OCI-LY1 (cell line): ENCODE data around the gene DRICH1.

Experiments
- H2AFZ ChIP-seq: fragments of 200-600 bp; sonication (generic), shearing (Covaris generic); 2 replicates; pipeline ENCODE4 v1.6.0; 2014; ENCODE audit warnings: antibody characterized with exemption, mild to moderate bottlenecking, low read length
- H3F3A ChIP-seq: fragments of 200-600 bp; sonication (generic), shearing (Covaris generic); 2 replicates; pipeline ENCODE4 v1.6.0; 2014; ENCODE audit warnings: mild to moderate bottlenecking, antibody characterized with exemption, low read length, moderate library complexity; ENCODE audit not compliant: insufficient read depth
- H3K27ac ChIP-seq: fragments of 200-600 bp; sonication (generic); 2 replicates; pipeline ENCODE4 v1.5.1; 2014; ENCODE audit warnings: low read length, mixed run types, mild to moderate bottlenecking, low read depth; ENCODE audit not compliant: poor library complexity, severe bottlenecking
- H3K27me3 ChIP-seq: fragments of 200-600 bp; sonication (generic); 2 replicates; pipeline ENCODE4 v1.6.0; 2014; ENCODE audit warnings: antibody characterized with exemption, mild to moderate bottlenecking, low read length, moderate library complexity; ENCODE audit not compliant: insufficient read depth
- H3K36me3 ChIP-seq: fragments of 200-600 bp; sonication (generic); 2 replicates; pipeline ENCODE4 v1.6.1; 2014; ENCODE audit warnings: mild to moderate bottlenecking, antibody characterized with exemption, low read length, moderate library complexity, mixed read lengths; ENCODE audit not compliant: insufficient read depth
- H3K4me1 ChIP-seq: fragments of 200-600 bp; sonication (generic); 2 replicates; pipeline ENCODE4 v1.5.1; 2014; ENCODE audit warnings: mild to moderate bottlenecking, low read length, moderate library complexity; ENCODE audit not compliant: insufficient read depth, severe bottlenecking
- H3K4me2 ChIP-seq: fragments of 200-600 bp; sonication (generic), shearing (Covaris generic); 2 replicates; pipeline ENCODE4 v1.6.1; 2014; ENCODE audit warnings: low read length
- H3K4me3 ChIP-seq: fragments of 200-600 bp; sonication (generic); 2 replicates; pipeline ENCODE4 v1.5.1; 2014; ENCODE audit warnings: low read length, low read depth, mild to moderate bottlenecking, mixed read lengths; ENCODE audit not compliant: poor library complexity, severe bottlenecking
- H3K79me2 ChIP-seq: fragments of 200-600 bp; shearing (Covaris generic); 2 replicates; pipeline ENCODE4 v1.6.1; 2016; ENCODE audit warnings: mixed run types, low read length, mixed read lengths; ENCODE audit not compliant: insufficient read depth
- H3K9ac ChIP-seq: fragments of 200-600 bp; sonication (generic), shearing (Covaris generic); 2 replicates; pipeline ENCODE4 v1.6.1; 2014; ENCODE audit warnings: mild to moderate bottlenecking, low read length, mixed read lengths
- H3K9me2 ChIP-seq: fragments of 200-600 bp; sonication (generic), shearing (Covaris generic); 2 replicates; pipeline ENCODE4 v1.6.1; 2014; ENCODE audit warnings: low read depth, mild to moderate bottlenecking, low read length, mixed read lengths
- H3K9me3 ChIP-seq: fragments of 200-600 bp; shearing (Covaris generic); 2 replicates; pipeline ENCODE4 v1.6.1; 2014; ENCODE audit warnings: low read length, mixed read lengths
- H4K20me1 ChIP-seq: fragments of 200-600 bp; sonication (generic), shearing (Covaris generic); 2 replicates; pipeline ENCODE4 v1.6.0; 2016; ENCODE audit warnings: mild to moderate bottlenecking, low read length; ENCODE audit not compliant: insufficient read depth
- CTCF ChIP-seq: fragments of 200-600 bp; sonication (generic), shearing (Covaris generic); IDR thresholded peaks from 2 replicates; pipeline ENCODE4 v1.5.1; 2017; ENCODE audit warnings: mild to moderate bottlenecking, antibody characterized with exemption, low read length, moderate library complexity, mixed read lengths
- EZH2 ChIP-seq: fragments of 200-600 bp; sonication (generic), shearing (Covaris generic); IDR thresholded peaks from 2 replicates; pipeline ENCODE4 v1.8.0; 2017; ENCODE audit warnings: borderline replicate concordance, mixed run types, mild to moderate bottlenecking, antibody characterized with exemption, low read length, moderate library complexity, mixed read lengths

The DRICH1 gene

GRCh38 chr22:23579870-23580575 lies 52.1 kb downstream of the DRICH1 start, which contains the start of gene IGLL1:
Gene IGLL1, minus strand, starts transcription at chr22:23580290. Its CDS starts 100 bp downstream, at chr22:23580190.
- no peaks in the 10 kb centered on the region for H4K20me1 ChIP-seq

DNA sequence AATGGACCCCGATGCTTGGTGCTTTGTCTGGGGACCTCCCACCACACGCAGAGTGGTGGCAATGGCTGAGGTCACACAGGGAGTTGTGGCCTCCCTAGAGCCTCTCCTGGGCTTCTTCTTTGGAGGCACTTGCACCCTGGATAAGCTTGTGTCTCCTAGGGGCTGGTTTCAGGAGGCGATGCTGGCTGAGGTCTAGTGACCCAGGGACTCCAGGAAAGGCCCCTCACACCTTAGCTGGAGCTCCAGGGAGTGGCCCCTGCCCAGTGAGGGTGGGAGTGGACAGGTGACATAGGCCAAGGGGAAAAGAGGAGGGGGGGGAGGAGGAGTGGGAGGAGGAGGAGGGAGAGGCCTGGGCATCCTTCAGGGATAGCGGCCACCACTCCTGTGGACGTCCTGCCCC lies 52.8 kb downstream of the DRICH1 start:
- no peaks in the 10 kb centered on the region for H3K9me2 ChIP-seq
- TF ChIP-seq EZH2, result no peak
- TF ChIP-seq CTCF, result no peak
- no peaks in the 10 kb centered on the region for H3F3A ChIP-seq
- H3K4me2 ChIP-seq, result no peak overlapping the region
- no peak overlapping the region for H3K27ac ChIP-seq
- no peaks in the 10 kb centered on the region for H4K20me1 ChIP-seq
- no peaks in the 10 kb centered on the region for H3K9me3 ChIP-seq
- H3K9ac ChIP-seq, result no peak overlapping the region
- H3K4me3 ChIP-seq, result no peak overlapping the region
- H3K79me2 ChIP-seq, result no peaks in the 10 kb centered on the region
- no peaks in the 10 kb centered on the region for H3K4me1 ChIP-seq
- no peaks in the 10 kb centered on the region for H3K36me3 ChIP-seq
- peaks cover 3% of the 10 kb centered on the region; the same call in 1 of the 2 replicates for H3K27me3 ChIP-seq
- H2AFZ ChIP-seq, result no peak overlapping the region

More at GRCh38 chr22:23579870-23580575, 52.1 kb downstream of the DRICH1 start, which contains the start of gene IGLL1:
- Histone ChIP-seq H3K4me2 (no peak within 1 kb of the TSS), H3K4me3 (no peak within 1 kb of the TSS), H3K79me2 (no peaks in the 10 kb centered on the region), H3F3A (no peaks in the 10 kb centered on the region), H3K27me3 (peaks cover 4% of the 10 kb centered on the region; the same call in 1 of the 2 replicates), H3K36me3 (no peaks in the 10 kb centered on the region), H3K27ac (no peak within 1 kb of the TSS), H2AFZ (no peak within 1 kb of the TSS), H3K9me3 (no peaks in the 10 kb centered on the region), H3K4me1 (no peaks in the 10 kb centered on the region), H3K9me2 (no peaks in the 10 kb centered on the region), H3K9ac (no peak within 1 kb of the TSS)
- TF ChIP-seq CTCF (no peak), EZH2 (no peak)

- Histone ChIP-seq H3F3A (no peaks in the 10 kb centered on the region), H3K79me2 (no peaks in the 10 kb centered on the region), H4K20me1 (no peaks in the 10 kb centered on the region), H2AFZ (no peak overlapping the region), H3K9me3 (no peaks in the 10 kb centered on the region), H3K9me2 (no peaks in the 10 kb centered on the region), H3K36me3 (no peaks in the 10 kb centered on the region), H3K4me2 (no peak overlapping the region), H3K4me1 (no peaks in the 10 kb centered on the region), H3K27me3 (no peaks in the 10 kb centered on the region; the same call in 1 of the 2 replicates), H3K4me3 (no peak overlapping the region), H3K9ac (no peak overlapping the region), H3K27ac (no peak overlapping the region)
- TF ChIP-seq EZH2, result no peak
- TF ChIP-seq CTCF, result no peak
Observed at GRCh38 chr22:23578306-23578705, 53.8 kb downstream of the DRICH1 start.
